Measurements from ENCODE around the gene USP2.

USP2 gene

GRCh38 chr11:119322921-119323531 lies 58.5 kb downstream of the USP2 start:
- TF ChIP-seq SPI1 (IDR thresholded peaks at IDR 0.05; ENCODE audit: low read depth, low read length): no peak
- FAIRE-seq (no peak), DNase-seq (ENCODE audit: insufficient read length, low spot score) (no peak)

- DNase-seq (ENCODE audit: insufficient read length, low spot score) (no peak), FAIRE-seq (peak; percentile 58)
- TF ChIP-seq TAF1 (IDR thresholded peaks at IDR 0.05; ENCODE audit: low read depth, low read length) (no peak), POLR2AphosphoS5 (IDR thresholded peaks at IDR 0.05; ENCODE audit: low read depth, low read length) (no peak), POLR2A (IDR thresholded peaks at IDR 0.05; ENCODE audit: low read depth, low read length) (no peak), POU2F2 (IDR thresholded peaks at IDR 0.05; ENCODE audit: low read depth, low read length) (no peak), SPI1 (IDR thresholded peaks at IDR 0.05; ENCODE audit: low read depth, low read length) (no peak), PAX5 (IDR thresholded peaks at IDR 0.05; ENCODE audit: insufficient read depth, low read length, severe bottlenecking) (no peak)
Observed at GRCh38 chr11:119322360-119322739, 59.1 kb downstream of the USP2 start.

DNA sequence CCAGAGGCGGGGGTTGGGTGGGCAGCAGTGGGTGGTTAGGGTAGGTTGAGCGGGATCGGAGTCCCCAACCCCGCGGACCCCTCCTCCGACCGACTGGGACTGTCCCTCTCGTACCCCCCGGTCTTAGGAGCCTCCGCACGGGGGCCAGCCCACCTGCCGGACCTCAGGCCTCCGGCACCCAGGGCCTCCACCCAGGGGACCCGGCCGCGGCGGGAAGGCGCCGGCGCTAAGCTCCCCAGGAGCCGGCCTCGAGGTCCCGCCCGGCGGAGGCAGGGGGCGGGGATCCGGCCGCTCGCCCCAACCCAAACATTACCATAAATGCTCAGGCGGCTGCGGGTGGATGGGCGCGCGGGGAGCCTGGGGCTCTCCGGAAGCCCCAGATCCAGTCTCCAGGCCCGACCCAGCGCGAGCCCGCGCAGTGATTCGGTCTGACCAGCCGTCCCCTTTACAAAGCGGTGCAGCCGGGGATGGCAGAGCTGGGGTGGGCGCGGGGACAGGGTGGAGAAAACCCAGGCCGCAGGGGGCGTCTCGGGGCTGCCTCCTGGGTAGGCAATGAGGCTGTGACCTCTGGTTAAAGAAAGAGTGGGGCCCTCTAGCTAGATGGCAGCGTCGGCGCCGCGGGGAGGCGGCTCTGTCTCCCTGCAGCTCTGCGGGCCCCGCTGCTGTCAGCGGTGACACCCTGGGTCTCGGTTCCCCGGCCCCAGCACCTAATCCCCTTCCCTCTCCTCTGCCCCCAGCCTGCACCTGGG lies 60.5 kb downstream of the USP2 start:
- TF ChIP-seq POLR2AphosphoS5 (IDR thresholded peaks at IDR 0.05; ENCODE audit: low read depth, low read length): no peak
- TF ChIP-seq TAF1 (IDR thresholded peaks at IDR 0.05; ENCODE audit: low read depth, low read length): peak; percentile 20; the same call in 1 of the 2 replicates
- 0 out of 2 replicates have a peak, but pooled peaks have one; percentile 22 for TF ChIP-seq POLR2A (IDR thresholded peaks at IDR 0.05; ENCODE audit: low read depth, low read length)
- FAIRE-seq (no peak), DNase-seq (ENCODE audit: insufficient read length, low spot score) (peak; percentile 86)

DNA sequence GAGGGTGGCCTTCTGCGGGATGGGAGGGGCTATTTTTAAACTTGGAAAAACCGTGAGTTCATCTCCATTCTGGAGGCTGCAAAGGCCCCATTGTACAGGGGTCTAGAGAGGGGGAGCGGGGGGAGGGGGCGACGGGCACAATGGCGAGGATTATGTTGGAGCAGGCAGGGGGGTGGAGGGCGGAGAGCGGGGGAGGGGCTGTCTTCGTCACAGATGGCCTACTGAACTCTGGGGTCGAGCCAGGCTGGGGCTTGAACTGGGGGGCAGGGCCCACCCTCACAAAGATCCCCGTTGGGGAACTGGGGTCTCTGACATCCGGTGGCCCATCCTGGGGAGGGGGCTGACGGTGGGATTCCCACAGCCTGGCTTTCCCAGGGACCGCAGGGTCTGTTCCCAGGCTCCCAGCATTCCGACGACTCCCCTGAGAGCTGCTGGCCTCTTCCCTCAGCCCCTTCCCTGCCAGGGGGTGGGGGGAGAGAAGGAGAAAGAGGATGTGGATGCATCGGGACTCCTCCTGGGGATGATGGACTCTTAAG lies 61.2 kb downstream of the USP2 start:
- FAIRE-seq (no peak), DNase-seq (ENCODE audit: insufficient read length, low spot score) (peak; percentile 12)
- TF ChIP-seq POU2F2 (IDR thresholded peaks at IDR 0.05; ENCODE audit: low read depth, low read length) (no peak), TAF1 (IDR thresholded peaks at IDR 0.05; ENCODE audit: low read depth, low read length) (no peak), POLR2AphosphoS5 (IDR thresholded peaks at IDR 0.05; ENCODE audit: low read depth, low read length) (no peak), SPI1 (IDR thresholded peaks at IDR 0.05; ENCODE audit: low read depth, low read length) (no peak), POLR2A (IDR thresholded peaks at IDR 0.05; ENCODE audit: low read depth, low read length) (no peak), PAX5 (IDR thresholded peaks at IDR 0.05; ENCODE audit: insufficient read depth, low read length, severe bottlenecking) (no peak)

- TF ChIP-seq PAX5 (IDR thresholded peaks at IDR 0.05; ENCODE audit: insufficient read depth, low read length, severe bottlenecking) (no peak), SPI1 (IDR thresholded peaks at IDR 0.05; ENCODE audit: low read depth, low read length) (no peak), POLR2A (IDR thresholded peaks at IDR 0.05; ENCODE audit: low read depth, low read length) (no peak), POLR2AphosphoS5 (IDR thresholded peaks at IDR 0.05; ENCODE audit: low read depth, low read length) (no peak), TAF1 (IDR thresholded peaks at IDR 0.05; ENCODE audit: low read depth, low read length) (no peak), POU2F2 (IDR thresholded peaks at IDR 0.05; ENCODE audit: low read depth, low read length) (no peak)
- no peak for FAIRE-seq
- DNase-seq (ENCODE audit: insufficient read length, low spot score): peak; percentile 5
Observed at GRCh38 chr11:119319700-119320239, 61.7 kb downstream of the USP2 start.

DNA sequence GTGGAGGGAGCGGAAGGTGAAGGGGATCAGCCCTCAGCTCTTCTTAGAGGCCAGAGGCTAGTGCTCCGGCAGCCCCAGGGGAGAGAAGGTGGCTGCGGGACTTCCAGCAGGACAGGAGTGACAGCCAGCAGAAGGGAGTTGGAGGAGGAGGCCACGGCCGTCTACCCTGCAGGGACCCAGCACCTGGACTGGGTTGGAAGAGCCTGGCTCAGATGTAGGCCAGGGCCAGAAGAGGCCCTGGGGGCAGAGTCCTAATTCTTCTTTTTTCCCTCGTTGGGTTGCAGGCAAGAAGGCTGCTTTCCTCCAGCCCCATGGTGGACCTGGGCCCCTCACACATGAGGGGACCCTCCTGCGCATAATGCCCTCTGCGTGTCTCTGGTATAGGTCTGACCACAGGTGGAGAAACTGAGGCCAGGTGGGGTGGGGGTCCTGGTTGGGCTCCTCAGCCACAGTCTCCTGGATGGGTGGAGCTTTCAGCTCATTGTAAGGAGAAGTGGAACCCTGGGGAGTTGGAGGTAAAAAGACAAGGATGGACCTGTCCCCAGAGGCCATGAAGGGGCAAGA lies 62.3 kb downstream of the USP2 start:
- FAIRE-seq: no peak
- TF ChIP-seq POLR2AphosphoS5 (IDR thresholded peaks at IDR 0.05; ENCODE audit: low read depth, low read length) (no peak), POU2F2 (IDR thresholded peaks at IDR 0.05; ENCODE audit: low read depth, low read length) (no peak), PAX5 (IDR thresholded peaks at IDR 0.05; ENCODE audit: insufficient read depth, low read length, severe bottlenecking) (no peak), SPI1 (IDR thresholded peaks at IDR 0.05; ENCODE audit: low read depth, low read length) (no peak)
- DNase-seq (ENCODE audit: insufficient read length, low spot score): peak; percentile 4

GRCh38 chr11:119318240-119319135 lies 63.0 kb downstream of the USP2 start:
- FAIRE-seq (no peak), DNase-seq (ENCODE audit: insufficient read length, low spot score) (peak; percentile 7)
- no peak for TF ChIP-seq POLR2A (IDR thresholded peaks at IDR 0.05; ENCODE audit: low read depth, low read length)
- no peak for TF ChIP-seq POU2F2 (IDR thresholded peaks at IDR 0.05; ENCODE audit: low read depth, low read length)
- TF ChIP-seq SPI1 (IDR thresholded peaks at IDR 0.05; ENCODE audit: low read depth, low read length): no peak
- TF ChIP-seq TAF1 (IDR thresholded peaks at IDR 0.05; ENCODE audit: low read depth, low read length): no peak
- no peak for TF ChIP-seq POLR2AphosphoS5 (IDR thresholded peaks at IDR 0.05; ENCODE audit: low read depth, low read length)
- TF ChIP-seq PAX5 (IDR thresholded peaks at IDR 0.05; ENCODE audit: insufficient read depth, low read length, severe bottlenecking): no peak

- FAIRE-seq (no peak), DNase-seq (ENCODE audit: insufficient read length, low spot score) (no peak)
- TF ChIP-seq POLR2AphosphoS5 (IDR thresholded peaks at IDR 0.05; ENCODE audit: low read depth, low read length) (no peak), PAX5 (IDR thresholded peaks at IDR 0.05; ENCODE audit: insufficient read depth, low read length, severe bottlenecking) (no peak), SPI1 (IDR thresholded peaks at IDR 0.05; ENCODE audit: low read depth, low read length) (no peak)
Observed at GRCh38 chr11:119317592-119318239, 63.8 kb downstream of the USP2 start.

Measured in GM12891 (cell line).